IMR-90 (cell line): ENCODE results near the gene C5orf15. TPM values are rescaled to one million over a fixed set of nuclear protein-coding genes. Genes with fewer than 3 reads are reported as not detected.

Experiments
- ATAC-seq: fragments of 200-7000 bp; cut with Tn5 transposase; 2 replicates; pipeline ENCODE4 v1.9.1; 2020; ENCODE audit warnings: low read depth, mild to moderate bottlenecking, moderate library complexity
- BruUV-seq: library from RNA; stranded (reverse); fragments of 400-500 nt; replicated peaks from 2 replicates; lab custom pipeline; 2021; lab: Mats Ljungman, UMichigan
- CTCF ChIA-PET: fragments of 300-600 bp; formaldehyde crosslinking; extraction: SDS; loops from one replicate; lab custom pipeline; 2021; ENCODE audit warnings: antibody characterized with exemption; lab: Yijun Ruan, JAX
- POLR2A ChIA-PET: fragments of 300-600 bp; sonication (Branson Sonifier 250); formaldehyde crosslinking; loops from one replicate; lab custom pipeline; 2022; ENCODE audit warnings: antibody characterized with exemption; ENCODE audit not compliant: unreplicated experiment; lab: Charles Lee
- DNase-seq: peaks from one replicate; pipeline ENCODE4 v3.0.0; 2013
- H2AFZ ChIP-seq: replicated peaks from 2 replicates; pipeline ENCODE3; 2013; ENCODE audit warnings: low read length, mild to moderate bottlenecking; ENCODE audit not compliant: poor library complexity
- H2AK5ac ChIP-seq: 2 replicates; pipeline ENCODE4 v1.6.1; 2013; ENCODE audit warnings: low read depth, low read length, inconsistent platforms
- H2AK9ac ChIP-seq: replicated peaks from 2 replicates; pipeline ENCODE3; 2013; ENCODE audit warnings: mild to moderate bottlenecking, low read depth, low read length, moderate library complexity; ENCODE audit not compliant: poor library complexity
- H2BK120ac ChIP-seq: 2 replicates; pipeline ENCODE4 v1.6.1; 2013; ENCODE audit warnings: low read depth, low read length, inconsistent platforms
- H2BK15ac ChIP-seq: 3 replicates; pipeline ENCODE4 v1.6.1; 2013; ENCODE audit warnings: low read depth, low read length, inconsistent platforms
- H2BK20ac ChIP-seq: 2 replicates; pipeline ENCODE4 v1.6.1; 2013; ENCODE audit warnings: low read depth, mild to moderate bottlenecking, inconsistent platforms, low read length, moderate library complexity
- H2BK5ac ChIP-seq: 2 replicates; pipeline ENCODE4 v1.6.1; 2013; ENCODE audit warnings: mild to moderate bottlenecking, low read depth, low read length, inconsistent platforms; ENCODE audit not compliant: poor library complexity, severe bottlenecking
- H3K14ac ChIP-seq: replicated peaks from 2 replicates; pipeline ENCODE4 v1.6.1; 2013; ENCODE audit warnings: low read depth, low read length, inconsistent platforms
- H3K18ac ChIP-seq: 2 replicates; pipeline ENCODE4 v1.6.1; 2013; ENCODE audit warnings: low read depth, low read length, control low read depth
- H3K23ac ChIP-seq: 2 replicates; pipeline ENCODE4 v1.6.1; 2013; ENCODE audit warnings: low read depth, low read length, inconsistent platforms
- H3K27ac ChIP-seq: 2 replicates; pipeline ENCODE4 v1.5.1; 2013; ENCODE audit warnings: mild to moderate bottlenecking, control low read depth, low read length; ENCODE audit not compliant: insufficient read depth
- H3K27me3 ChIP-seq: 2 replicates; pipeline ENCODE4 v1.6.1; 2013; ENCODE audit warnings: low read length; ENCODE audit not compliant: control insufficient read depth, insufficient read depth
- H3K36me3 ChIP-seq: 2 replicates; pipeline ENCODE4 v1.6.1; 2013; ENCODE audit warnings: low read length, mixed read lengths; ENCODE audit not compliant: control insufficient read depth, insufficient read depth
- H3K4ac ChIP-seq: 2 replicates; pipeline ENCODE4 v1.6.1; 2013; ENCODE audit warnings: low read depth, low read length, inconsistent platforms
- H3K4me1 ChIP-seq: 2 replicates; pipeline ENCODE4 v1.6.1; 2013; ENCODE audit warnings: low read length, mixed read lengths; ENCODE audit not compliant: control insufficient read depth, insufficient read depth
- H3K4me2 ChIP-seq: 2 replicates; pipeline ENCODE4 v1.6.1; 2013; ENCODE audit warnings: low read depth, mild to moderate bottlenecking, control low read depth, low read length, moderate library complexity
- H3K4me3 ChIP-seq: 2 replicates; pipeline ENCODE4 v1.5.1; 2013; ENCODE audit warnings: low read depth, mild to moderate bottlenecking, control low read depth, low read length, moderate library complexity; ENCODE audit not compliant: insufficient read depth
- H3K56ac ChIP-seq: 2 replicates; pipeline ENCODE4 v1.6.1; 2013; ENCODE audit warnings: low read length, inconsistent platforms; ENCODE audit not compliant: insufficient read depth; ENCODE audit errors: extremely low read depth
- H3K79me1 ChIP-seq, 2 experiments: 2 replicates each; pipeline ENCODE4 v1.6.1; 2013; ENCODE audit warnings: low read length in 2 of 2, inconsistent platforms in 1 of 2, low read depth in 1 of 2
- H3K9ac ChIP-seq: 2 replicates; pipeline ENCODE4 v1.6.1; 2013; ENCODE audit warnings: low read depth, low read length, control low read depth
- H3K9me1 ChIP-seq: 2 replicates; pipeline ENCODE4 v1.6.1; 2013; ENCODE audit warnings: low read length, inconsistent platforms; ENCODE audit not compliant: insufficient read depth
- H3K9me3 ChIP-seq: 2 replicates; pipeline ENCODE4 v1.6.1; 2013; ENCODE audit warnings: low read length; ENCODE audit not compliant: control insufficient read depth, insufficient read depth
- H4K20me1 ChIP-seq: 2 replicates; pipeline ENCODE4 v1.6.1; 2013; ENCODE audit warnings: low read length, inconsistent platforms; ENCODE audit not compliant: insufficient read depth
- H4K5ac ChIP-seq: 2 replicates; pipeline ENCODE4 v1.6.1; 2013; ENCODE audit warnings: mild to moderate bottlenecking, low read depth, low read length, control low read depth
- H4K8ac ChIP-seq, 2 experiments: 2 replicates each; pipeline ENCODE4 v1.6.1; 2013; ENCODE audit warnings: low read depth in 2 of 2, low read length in 2 of 2, control low read depth in 1 of 2, inconsistent platforms in 1 of 2
- H4K91ac ChIP-seq: 2 replicates; pipeline ENCODE4 v1.6.1; 2013; ENCODE audit warnings: low read depth, low read length, inconsistent platforms; ENCODE audit not compliant: insufficient read depth
- BHLHE40 ChIP-seq: fragments of 150-350 bp; IDR thresholded peaks from 2 replicates; pipeline ENCODE4 v1.6.1; 2016; ENCODE audit warnings: mild to moderate bottlenecking, low read depth, low read length
- CEBPB ChIP-seq: IDR thresholded peaks from 2 replicates; pipeline ENCODE4 v1.6.1; 2012; ENCODE audit warnings: low read depth, low read length, improper control_type of control experiment
- CHD1 ChIP-seq: IDR thresholded peaks from 2 replicates; pipeline ENCODE4 v1.6.1; 2012; ENCODE audit warnings: low read depth, low read length, improper control_type of control experiment
- CTCF ChIP-seq: conservative IDR thresholded peaks from 2 replicates; pipeline ENCODE4 v1.5.1; 2012; ENCODE audit warnings: mild to moderate bottlenecking, low read depth, low read length, improper control_type of control experiment
- ELK1 ChIP-seq: fragments of 150-350 bp; IDR thresholded peaks from 2 replicates; pipeline ENCODE4 v1.6.1; 2016; ENCODE audit warnings: low read depth, mild to moderate bottlenecking, low read length, moderate library complexity, borderline replicate concordance
- MXI1 ChIP-seq: IDR thresholded peaks from 2 replicates; pipeline ENCODE4 v1.6.1; 2012; ENCODE audit warnings: low read depth, mild to moderate bottlenecking, low read length, moderate library complexity, borderline replicate concordance
- POLR2A ChIP-seq: IDR thresholded peaks from 2 replicates; pipeline ENCODE4 v1.6.1; 2012; ENCODE audit warnings: mild to moderate bottlenecking, low read depth, low read length
- RFX5 ChIP-seq: IDR thresholded peaks from 2 replicates; pipeline ENCODE4 v1.8.0; 2012; ENCODE audit warnings: low read depth, mild to moderate bottlenecking, low read length, moderate library complexity
- SMC3 ChIP-seq: fragments of 150-350 bp; IDR thresholded peaks from 2 replicates; pipeline ENCODE4 v1.6.1; 2016; ENCODE audit warnings: low read depth, mild to moderate bottlenecking, antibody characterized with exemption, low read length, moderate library complexity
- WGBS, 2 experiments: methylation state at CpG; one replicate each; pipeline versions ENCODE4 v1.1.5 to v1.1.7; 2013; ENCODE audit warnings: missing lambda C conversion rate in 2 of 2; ENCODE audit not compliant: insufficient read length in 1 of 2; ENCODE audit errors: extremely low coverage in 2 of 2; 5-methylcytosine and 5-hydroxymethylcytosine counted together
- dilution Hi-C: fragments of 300-500 bp; cut with HindIII; formaldehyde crosslinking; loops from one replicate; pipeline ENCODE4 v1.14.3; 2018; ENCODE audit warnings: low sequenced_read_pairs; ENCODE audit not compliant: unreplicated experiment
- in situ Hi-C: fragments of 300-500 bp; cut with MboI; formaldehyde crosslinking; loops from 3 replicates; pipeline ENCODE4 v1.14.3; 2019; ENCODE audit warnings: low sequenced_read_pairs, inconsistent platforms, mixed read lengths
- intact Hi-C: fragments of 100-400 bp; cut with micrococcal nuclease; formaldehyde crosslinking; loops from 2 replicates; pipeline ENCODE4 v1.10.0; 2022
- polyA plus RNA-seq, 3 experiments: library from polyadenylated mRNA; depleted of rRNA; stranded (reverse); fragments of >200 nt; gene quantifications; 2 replicates each; pipeline ENCODE4 v1.2.3, GENCODE V29; 2012; ENCODE audit warnings: low replicate concordance in 1 of 3
- total RNA-seq: library from RNA; depleted of rRNA; stranded (reverse); fragments of >200 nt; gene quantifications from 2 replicates; pipeline ENCODE4 v1.2.3, GENCODE V29; 2012

C5orf15 gene
- total and polyA plus RNA-seq, 2 of the 4 experiments (the other 2 are of a cell fraction), result 35.1 to 73.5 TPM

- peak; percentile 73 for DNase-seq
- Histone ChIP-seq H3K4me2 (peak overlapping the region; percentile 35; the same call in 1 of the 2 replicates), H3K4me3 (no peak overlapping the region), H3K27ac (no peak overlapping the region), H3K27me3 (peaks cover 5% of the 10 kb centered on the region), H3K56ac (no peak overlapping the region), H2AK9ac (no peak overlapping the region), H2AK5ac (no peak overlapping the region), H4K20me1 (no peaks in the 10 kb centered on the region), H3K23ac (no peak overlapping the region), H2BK120ac (no peak overlapping the region), H2BK20ac (0 out of 2 replicates have a peak overlapping the region, but pooled peaks have one; percentile 21), H3K36me3 (no peaks in the 10 kb centered on the region), H4K91ac (no peak overlapping the region), H3K9me1 (peaks cover 5% of the 10 kb centered on the region; the same call in 1 of the 2 replicates), H4K8ac (no peak overlapping the region), H3K9ac (no peak overlapping the region), H2AFZ (peak overlapping the region; percentile 65), H3K18ac (no peak overlapping the region), H2BK5ac (peak overlapping the region; percentile 8), H3K4ac (no peak overlapping the region), H2BK15ac (no peak overlapping the region), H3K4me1 (0 out of 2 replicates have a peak, but pooled peaks cover 2% of the 10 kb centered on the region), H3K79me1 (no peaks in the 10 kb centered on the region), H3K14ac (no peak overlapping the region), H4K5ac (no peak overlapping the region), H3K9me3 (no peaks in the 10 kb centered on the region)
- BruUV-seq, result no TSS peak
- 13% methylated on average over 1 of the region's 5 CpGs; no CpG with 5 or more reads in 1 of the 2 experiments for WGBS, 2 experiments
- dilution Hi-C loops, result no loop called here
- POLR2A ChIA-PET, result no interaction called here
- ATAC-seq, result peak; percentile 55
- TF ChIP-seq CHD1, result no peak
- TF ChIP-seq ELK1, result no peak
- no peak for TF ChIP-seq CEBPB
- TF ChIP-seq BHLHE40, result no peak
- no peak for TF ChIP-seq MXI1
- no peak for TF ChIP-seq SMC3
- no peak for TF ChIP-seq RFX5
- TF ChIP-seq CTCF, result no peak
- TF ChIP-seq POLR2A, result no peak
- intact Hi-C loops, result loop anchor here (10.0 kb wide), 1 partner anchor 193 kb away; no protein-coding TSS in a partner anchor
- in situ Hi-C loops, result loop anchor here (10.0 kb wide), 2 partner anchors 523 to 833 kb away; no protein-coding TSS in a partner anchor
- CTCF ChIA-PET, result no interaction called here
These were observed 21.0 kb downstream of the C5orf15 start for GRCh38 chr5:133947431-133947841.
